ENCODE measurements around the gene CHRND.

The CHRND gene

DNA sequence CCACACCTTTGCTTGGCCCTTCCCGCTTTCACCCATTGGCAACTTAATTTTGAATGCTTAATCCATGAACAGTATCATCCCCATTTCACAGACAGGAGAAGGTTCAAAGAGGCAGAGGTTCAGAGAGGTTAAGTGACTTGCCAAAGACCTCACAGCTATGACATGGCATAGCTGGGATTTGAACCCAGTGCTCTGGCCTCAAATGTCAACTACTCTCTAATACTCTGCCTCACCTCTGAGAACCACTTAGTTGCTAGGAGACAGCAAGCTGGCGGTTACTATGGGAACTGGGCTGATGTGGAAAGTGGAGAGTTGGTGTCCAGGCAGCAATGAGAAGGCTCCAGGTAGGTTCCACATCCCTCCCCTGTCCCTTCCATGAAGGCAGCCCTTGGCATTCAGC is 21.5 kb upstream of the CHRND start:
- no peak for DNase-seq

DNA sequence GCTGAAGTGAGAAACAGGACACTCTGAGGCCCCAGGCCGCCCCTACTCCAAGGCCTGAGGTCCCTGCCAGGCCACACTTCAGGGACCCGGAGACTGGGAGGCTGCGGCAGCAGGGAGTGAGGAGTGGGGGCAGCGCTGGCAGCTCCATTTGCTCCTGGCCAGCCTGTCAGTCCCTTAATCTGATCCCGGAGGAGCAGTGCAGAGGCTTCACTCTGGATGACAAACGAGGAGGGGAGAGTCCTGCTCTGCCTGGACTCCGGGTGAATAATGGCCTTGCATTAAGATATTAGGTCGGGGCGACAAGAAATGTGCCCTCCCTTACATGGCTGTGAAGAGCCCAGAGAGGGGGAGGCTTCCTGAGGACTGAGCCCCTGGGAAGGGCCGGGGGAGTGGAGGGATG is 20.1 kb upstream of the CHRND start:
- no peak for DNase-seq

DNA sequence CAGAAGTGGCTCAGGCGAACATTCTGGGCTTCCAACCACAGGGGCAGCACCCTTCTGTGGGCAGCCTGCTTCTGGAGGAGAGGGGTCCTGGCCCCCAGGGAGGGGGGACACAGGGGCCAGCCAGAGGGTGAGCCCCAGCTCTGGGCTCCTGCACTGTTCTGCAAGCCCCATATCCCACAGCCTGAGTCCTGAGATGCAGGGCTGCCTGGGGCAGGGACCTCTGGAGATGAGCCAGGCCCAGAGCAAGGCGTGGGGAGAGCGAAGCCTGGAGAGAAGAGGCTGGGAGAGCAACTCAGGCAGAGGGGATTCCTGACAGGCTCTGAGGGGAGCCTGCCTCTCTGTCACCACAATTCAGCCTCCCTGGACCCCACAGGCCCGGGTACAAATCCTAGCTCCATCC is 19.3 kb upstream of the CHRND start:
- no peak for DNase-seq

DNA sequence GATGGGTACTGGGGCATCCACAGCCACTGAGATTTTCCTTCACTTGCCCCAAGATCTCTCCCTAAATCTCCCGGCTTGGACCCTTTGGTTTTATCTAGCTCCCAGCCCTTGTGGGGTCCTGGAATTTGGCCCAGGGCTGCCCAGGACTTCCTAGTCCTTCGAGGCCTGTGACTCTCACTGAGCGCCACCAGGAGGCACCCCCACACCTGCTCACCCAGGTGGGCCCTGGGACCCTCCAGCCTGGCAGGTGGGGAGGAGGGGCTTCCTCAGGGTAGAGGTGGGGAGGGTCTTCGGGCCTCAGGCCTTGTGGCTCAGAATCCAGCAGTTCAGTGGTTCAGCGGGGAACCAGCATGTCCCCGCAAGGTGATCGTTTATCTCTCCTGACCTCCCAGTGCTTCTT is 17.7 kb upstream of the CHRND start:
- no peak for DNase-seq

DNA sequence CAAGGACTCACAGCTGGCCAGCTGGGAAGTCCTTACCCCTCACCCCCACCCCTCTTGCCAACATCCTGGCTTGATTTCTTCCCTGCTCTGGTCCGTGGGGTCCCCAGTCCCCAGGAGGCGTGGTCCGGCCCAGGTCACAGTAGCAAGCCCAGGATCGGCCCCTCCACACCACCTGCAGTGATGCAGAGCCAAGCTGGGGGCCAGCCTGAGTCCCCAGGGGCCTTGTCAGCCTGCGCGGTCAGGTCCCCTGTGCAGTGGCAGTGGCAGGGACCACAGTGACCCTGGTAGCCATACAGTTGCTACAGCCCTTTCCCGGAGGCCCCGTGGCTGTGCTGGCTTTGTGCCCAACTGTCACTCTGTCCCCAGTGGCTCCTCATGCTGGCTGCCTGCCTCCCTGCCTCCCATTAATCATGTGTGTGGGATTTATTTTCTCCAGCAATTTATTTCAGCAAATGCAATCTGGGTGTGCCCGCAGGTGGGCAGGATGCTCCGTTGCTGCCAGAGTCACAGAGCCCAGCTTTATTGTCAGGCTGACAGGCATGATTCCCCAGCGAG is 14.5 kb upstream of the CHRND start:
- DNase-seq, result no peak

DNA sequence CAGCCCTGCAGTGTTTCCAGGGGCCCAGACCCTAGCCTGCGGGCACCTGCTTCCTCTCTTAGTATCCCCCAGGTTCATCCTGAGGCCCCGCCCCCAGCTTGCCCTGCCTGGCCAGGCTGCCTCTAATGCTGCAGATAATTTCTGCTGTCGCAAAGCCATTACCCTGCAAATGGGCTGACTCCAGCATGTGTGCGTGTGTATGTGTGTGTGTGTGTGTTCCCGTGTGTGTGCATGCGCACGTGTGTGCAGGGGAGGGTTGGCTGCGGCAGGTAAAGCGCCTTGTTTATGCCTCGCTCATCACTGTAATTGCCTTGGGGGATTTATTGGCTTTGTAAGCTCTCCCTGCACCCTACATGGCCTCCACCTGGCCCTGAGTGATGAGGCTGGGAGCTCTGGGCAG is 13.4 kb upstream of the CHRND start:
- DNase-seq, result no peak

DNA sequence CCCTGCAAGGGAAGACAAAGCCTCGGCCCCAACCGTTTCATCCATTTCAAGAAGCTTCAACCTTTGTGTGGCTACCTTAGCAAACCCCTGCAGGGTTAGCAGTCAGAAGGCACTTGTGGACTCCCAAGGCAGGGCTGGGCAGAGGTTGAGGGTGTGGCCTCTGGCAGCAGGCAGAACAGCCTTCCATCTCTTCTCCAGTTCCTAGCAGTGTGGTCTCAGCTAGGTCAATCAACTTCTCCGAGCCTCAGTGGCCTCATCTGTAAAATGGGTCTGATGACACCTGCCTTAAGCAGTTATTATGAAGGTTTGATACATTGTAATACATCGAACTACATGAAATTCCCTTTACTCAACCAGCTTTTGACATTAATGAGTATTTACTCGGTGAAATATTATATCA is 12.6 kb upstream of the CHRND start:
- no peak for DNase-seq

DNA sequence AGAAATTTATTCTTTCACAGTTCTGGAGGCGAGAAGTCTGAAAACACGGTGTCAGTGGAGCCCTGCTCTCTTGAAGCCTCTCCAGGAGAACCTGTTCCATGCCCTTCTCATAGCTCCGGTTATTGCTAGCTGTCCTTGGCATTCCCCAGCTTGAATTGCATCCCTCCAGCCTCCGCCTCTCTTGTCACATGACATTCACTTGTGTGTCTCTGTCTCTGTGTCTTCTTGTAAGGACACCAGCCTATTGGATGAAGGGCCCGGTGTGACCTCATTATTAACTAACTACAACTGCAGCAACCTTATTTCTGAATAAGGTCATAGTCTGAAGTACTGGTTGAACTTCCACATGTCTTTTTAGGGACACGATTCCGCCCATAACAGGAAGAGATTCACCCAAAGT is 10.3 kb upstream of the CHRND start:
- DNase-seq, result no peak

DNA sequence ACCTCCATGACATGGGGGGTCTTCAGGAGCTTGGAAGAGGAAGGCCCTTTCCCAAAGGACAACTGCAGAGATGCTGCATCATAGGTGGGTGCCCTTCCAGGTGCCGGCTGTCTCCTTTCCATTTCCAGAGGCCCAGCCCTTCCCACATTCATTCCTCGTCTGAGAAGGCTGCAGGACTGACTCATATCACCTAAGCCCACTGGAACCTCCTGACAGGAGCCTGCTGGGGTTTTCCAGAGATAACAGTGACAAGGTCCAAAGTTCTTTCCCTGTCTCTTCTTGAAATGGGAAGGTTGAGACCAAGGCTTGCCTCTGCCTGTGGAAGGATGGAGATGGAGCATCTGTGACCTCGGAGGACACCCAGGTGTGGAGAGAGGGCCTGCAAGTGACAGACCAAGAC is 9.4 kb upstream of the CHRND start:
- no peak for DNase-seq

DNA sequence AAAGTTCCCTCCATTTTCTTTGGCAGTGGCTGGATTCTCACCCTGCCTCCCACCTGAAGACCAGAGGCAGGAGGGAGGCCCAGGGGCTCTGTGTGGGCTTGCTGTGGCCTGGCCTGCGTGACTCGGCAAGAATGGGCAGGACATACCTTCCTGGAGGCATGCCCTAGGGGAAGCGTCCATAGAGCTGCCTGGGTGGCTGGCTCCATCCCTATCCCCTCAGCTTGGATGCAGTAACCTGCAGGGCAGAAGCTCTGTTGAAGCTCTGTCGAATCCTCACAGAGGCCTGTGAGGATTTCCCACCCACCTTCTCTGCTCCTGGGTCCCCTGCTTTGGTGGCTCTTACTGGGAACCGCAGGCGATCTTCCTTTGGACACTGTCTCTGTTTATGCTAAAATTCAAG is 7.1 kb upstream of the CHRND start:
- DNase-seq, result no peak

DNA sequence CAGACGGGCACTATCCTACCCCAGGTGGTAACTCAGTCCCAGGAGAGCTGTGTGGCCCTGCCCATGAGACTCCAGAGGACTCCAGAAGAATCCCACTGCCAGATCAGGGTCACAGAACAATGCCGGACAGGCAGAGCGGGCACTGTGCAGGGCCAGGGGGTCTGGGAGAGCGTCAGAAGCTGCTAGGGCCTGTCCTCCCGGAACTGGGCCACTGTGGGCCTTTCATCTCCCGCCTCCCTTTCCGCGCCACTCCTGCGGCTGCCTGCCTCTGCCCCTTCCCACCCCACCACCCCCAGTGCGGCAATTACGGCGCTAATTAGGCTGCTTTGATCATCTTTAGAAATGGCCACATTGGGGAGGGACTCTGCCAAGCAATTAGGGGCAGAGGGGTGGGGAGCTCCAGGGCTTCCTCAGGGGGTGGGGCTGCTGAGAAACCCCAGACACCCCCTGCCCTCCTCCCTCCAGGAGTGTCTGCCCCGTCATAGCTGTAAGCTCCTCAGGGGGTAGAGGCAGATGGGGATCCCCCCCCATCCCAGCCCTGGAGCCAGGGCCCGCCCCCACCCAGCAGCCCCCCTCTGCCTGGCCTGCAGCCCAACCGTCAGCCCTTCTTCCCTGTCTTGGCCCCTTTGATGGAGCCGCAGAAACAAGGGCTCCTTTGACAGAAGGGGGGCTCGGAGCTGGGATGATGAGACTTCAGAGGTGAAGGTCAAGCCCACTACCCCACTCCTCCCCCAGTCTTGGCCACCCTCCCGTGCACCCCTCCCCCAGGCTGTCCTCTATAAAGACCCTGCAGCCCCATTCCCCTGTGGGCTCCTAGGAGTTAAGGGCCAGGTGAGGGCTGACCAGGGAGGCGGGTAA is 6.2 kb upstream of the CHRND start, which contains the start of gene PRSS56:
TSS of gene PRSS56 (plus strand) at position 808 of the 858 bp plus-strand sequence. CDS start 211 bp downstream, outside the sequence.
- no peak for DNase-seq

DNA sequence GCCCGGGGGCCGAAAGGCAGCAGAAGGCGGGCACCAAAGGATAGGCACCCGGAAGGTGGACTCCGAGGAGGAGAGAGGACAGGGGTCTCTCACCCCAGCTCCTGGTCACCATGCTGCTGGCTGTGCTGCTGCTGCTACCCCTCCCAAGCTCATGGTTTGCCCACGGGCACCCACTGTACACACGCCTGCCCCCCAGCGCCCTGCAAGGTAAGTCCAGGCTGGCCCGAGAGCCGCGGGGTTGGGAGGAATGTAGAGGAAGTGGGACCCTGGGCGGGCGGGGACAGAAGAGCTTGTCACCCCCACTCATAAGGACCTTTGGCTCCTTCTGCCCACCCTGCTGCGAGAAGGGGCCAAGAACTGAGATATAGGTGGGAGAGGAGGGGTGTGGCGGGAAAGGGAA is 5.5 kb upstream of the CHRND start:
- DNase-seq, result no peak

DNA sequence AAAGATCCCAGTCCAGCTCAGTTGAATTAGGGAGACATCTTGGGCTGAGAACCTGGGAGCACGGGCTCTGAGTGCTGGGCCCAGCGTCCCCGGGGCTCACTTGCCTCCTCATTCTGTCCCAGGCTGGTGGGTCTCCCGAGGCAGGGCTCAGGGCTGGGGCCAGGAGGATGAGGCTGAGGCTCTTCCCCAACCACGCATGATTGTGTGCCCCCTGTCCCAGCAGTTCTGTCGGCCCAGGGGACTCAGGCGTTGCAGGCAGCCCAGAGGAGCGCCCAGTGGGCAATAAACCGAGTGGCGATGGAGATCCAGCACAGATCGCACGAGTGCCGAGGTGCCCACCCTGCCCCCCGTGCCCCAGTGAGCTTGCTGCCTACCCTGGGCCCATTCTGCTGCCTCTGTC is 4.9 kb upstream of the CHRND start:
- DNase-seq, result no peak

DNA sequence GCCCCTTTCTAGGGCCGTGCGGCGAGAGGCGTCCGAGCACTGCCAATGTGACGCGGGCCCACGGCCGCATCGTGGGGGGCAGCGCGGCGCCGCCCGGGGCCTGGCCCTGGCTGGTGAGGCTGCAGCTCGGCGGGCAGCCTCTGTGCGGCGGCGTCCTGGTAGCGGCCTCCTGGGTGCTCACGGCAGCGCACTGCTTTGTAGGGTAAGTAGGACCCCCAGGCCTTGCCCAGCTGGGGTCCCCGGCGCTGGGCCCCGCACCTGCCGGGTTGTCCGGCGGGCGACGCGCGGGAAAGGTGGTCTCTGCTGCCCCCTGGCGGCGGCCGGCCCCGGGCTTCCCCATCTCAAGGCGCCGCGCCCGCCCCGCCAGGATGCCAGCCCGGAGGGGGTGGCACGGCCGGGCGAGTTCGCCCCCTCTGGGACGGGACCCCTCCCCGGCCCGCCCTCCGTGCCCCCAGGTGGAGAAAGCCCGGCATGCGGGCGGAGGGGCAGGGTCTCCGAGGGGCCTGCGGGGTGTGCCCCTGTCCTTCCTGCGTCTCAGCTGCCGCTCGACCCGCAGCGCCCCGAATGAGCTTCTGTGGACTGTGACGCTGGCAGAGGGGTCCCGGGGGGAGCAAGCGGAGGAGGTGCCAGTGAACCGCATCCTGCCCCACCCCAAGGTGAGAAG is 3.9 kb upstream of the CHRND start:
- DNase-seq, result no peak

DNA sequence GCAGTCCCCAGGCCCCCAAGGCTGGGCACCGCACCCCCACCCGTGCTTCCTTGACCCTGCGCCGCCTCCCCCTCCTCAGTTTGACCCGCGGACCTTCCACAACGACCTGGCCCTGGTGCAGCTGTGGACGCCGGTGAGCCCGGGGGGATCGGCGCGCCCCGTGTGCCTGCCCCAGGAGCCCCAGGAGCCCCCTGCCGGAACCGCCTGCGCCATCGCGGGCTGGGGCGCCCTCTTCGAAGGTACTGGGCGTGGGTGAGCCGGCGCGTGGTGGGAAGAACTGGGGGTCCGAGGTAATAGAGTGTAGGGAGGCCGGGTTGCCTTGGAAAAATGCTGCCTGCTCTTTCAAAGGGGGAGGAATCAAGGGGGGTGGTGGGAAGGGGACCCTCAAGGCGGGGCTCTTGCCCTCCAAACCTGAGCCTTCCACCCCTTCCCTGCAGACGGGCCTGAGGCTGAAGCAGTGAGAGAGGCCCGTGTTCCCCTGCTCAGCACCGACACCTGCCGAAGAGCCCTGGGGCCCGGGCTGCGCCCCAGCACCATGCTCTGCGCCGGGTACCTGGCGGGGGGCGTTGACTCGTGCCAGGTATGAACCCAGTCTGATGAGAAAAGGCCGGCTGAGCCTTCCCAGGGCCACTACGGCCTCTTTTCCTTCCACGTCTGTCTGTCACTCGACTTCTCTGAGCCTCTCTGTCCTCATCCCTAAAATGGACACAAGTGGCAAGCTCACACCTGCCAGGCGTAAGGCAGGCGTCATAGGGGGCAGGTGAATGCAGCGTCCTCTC is 3.1 kb upstream of the CHRND start:
- DNase-seq, result no peak

DNA sequence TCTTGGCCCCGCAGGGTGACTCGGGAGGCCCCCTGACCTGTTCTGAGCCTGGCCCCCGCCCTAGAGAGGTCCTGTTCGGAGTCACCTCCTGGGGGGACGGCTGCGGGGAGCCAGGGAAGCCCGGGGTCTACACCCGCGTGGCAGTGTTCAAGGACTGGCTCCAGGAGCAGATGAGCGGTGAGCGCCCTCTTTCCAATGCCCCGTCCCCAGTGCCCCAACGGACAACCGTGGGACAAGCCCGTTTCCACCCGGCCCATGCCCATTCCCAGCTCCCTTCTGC is 2.6 kb upstream of the CHRND start:
- no peak for DNase-seq

DNA sequence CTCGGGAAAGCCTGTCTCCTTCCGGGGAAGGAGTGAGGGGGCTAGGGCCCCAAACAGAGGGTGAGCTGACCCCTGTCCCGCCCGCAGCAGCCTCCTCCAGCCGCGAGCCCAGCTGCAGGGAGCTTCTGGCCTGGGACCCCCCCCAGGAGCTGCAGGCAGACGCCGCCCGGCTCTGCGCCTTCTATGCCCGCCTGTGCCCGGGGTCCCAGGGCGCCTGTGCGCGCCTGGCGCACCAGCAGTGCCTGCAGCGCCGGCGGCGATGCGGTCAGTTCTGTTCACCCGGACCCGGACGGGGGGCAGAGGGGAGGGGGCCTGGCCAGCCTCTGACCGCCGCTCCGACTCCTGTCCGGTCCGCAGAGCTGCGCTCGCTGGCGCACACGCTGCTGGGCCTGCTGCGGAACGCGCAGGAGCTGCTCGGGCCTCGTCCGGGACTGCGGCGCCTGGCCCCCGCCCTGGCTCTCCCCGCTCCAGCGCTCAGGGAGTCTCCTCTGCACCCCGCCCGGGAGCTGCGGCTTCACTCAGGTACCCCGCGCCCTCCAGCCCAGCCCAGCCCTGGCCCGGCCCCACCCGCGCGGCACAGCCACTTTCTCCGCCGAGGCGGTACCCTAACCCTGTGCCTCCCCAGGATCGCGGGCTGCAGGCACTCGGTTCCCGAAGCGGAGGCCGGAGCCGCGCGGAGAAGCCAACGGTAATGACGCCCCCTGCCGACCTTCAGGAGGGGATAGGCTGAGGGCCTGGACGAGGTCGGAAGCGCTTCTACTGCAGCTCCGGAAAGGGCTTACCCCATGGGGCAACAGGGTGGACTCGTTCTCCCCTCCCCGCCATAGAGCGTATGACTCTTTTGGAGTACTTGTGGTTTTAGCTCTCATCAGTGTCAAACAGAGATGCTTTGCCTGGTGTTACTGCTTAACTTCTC is 2.0 kb upstream of the CHRND start:
- DNase-seq, result no peak

DNA sequence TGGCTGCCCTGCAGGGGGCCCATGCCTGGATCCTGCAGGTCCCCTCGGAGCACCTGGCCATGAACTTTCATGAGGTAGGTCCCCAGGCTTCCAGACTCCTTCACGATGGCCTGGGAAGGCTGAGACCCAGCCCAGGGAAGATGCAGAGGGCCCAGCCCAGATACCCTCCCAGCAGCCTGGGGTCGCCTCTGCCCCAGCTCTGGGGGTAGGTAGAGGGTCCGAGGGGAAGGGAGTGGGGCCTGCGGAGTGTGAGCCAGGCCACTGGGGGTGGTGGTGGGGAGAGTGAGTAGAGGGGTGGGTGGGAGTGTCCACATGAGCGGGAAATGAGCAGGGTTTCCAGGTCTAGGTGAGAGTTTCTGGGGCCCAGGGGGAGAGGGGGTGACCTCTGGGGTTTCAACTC is 1.2 kb upstream of the CHRND start:
- DNase-seq, result no peak

DNA sequence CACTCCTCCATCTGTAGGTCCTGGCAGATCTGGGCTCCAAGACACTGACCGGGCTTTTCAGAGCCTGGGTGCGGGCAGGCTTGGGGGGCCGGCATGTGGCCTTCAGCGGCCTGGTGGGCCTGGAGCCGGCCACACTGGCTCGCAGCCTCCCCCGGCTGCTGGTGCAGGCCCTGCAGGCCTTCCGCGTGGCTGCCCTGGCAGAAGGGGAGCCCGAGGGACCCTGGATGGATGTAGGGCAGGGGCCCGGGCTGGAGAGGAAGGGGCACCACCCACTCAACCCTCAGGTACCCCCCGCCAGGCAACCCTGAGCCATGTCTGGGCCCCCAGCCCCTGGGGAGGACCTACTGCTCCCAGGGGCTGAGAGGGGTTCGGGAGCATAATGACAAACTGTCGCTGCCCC is 761 bp upstream of the CHRND start:
- DNase-seq, result no peak

DNA sequence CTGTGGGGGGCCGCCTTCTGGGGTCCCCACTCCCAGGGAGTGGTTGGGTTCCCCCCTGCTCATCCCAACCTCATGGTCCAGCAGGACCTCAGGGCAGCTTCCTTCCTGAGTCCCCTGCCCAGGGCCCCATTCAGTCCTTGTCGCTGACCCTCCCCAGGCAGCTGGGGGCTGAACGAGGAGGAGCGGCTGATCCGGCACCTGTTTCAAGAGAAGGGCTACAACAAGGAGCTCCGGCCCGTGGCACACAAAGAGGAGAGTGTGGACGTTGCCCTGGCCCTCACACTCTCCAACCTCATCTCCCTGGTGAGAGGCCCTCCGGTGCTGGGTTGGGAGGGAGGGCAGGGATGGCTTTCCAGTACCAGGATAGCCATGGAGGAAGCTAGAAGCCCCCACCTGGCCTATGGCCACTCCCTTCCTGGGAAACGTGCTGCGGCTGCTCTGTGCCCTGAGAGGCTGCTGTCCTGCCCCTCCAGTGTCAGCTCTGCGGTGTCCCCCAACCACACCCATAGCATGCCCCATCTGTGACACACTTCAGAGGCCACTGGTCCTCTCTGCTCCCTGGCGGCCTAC is 497 bp downstream of the CHRND start:
- DNase-seq, result no peak

DNA sequence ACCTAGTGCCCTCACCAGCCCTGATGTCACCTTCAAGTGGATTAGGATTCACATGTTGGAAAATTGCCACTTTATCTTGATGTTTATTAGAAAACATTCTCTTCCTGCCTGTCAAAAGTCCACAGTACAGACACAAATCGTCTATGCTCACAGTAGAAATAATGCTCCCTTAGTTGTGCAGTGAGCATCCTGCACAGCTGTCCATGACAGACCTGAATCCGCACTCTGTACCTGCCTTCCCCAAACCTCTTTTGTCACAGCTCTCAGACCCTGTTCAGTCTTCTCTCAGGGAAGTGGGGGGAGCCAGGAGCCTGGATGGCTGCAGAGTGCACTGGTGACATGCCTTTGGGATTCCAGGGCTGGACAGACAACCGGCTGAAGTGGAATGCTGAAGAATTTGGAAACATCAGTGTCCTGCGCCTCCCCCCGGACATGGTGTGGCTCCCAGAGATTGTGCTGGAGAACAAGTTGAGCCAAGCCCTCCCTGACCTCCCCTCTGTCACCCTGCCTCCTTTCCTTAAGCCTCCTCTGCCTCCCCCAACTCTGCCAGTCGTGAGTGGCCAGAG is 2.0 kb downstream of the CHRND start:
- no peak for DNase-seq

Data from NCI-H774 (cell line).